Kidney (tissue), 14 donors: ENCODE results near the gene PINK1. TPM values are rescaled to one million over a fixed set of nuclear protein-coding genes. Genes with fewer than 3 reads are reported as not detected.
A peak's percentile ranks its signal among the peaks of the same experiment; 100 is the strongest.

ENCODE experiments used
- DNase-seq, 5 donors: peaks; one replicate each; pipeline ENCODE4 v3.0.0-alpha.2; 2013 to 2020
- FAIRE-seq: peaks from 2 replicates; lab custom pipeline; 2012; peaks lifted over from hg19 to GRCh38; lab: Jason Lieb, UNC
- H3K27ac ChIP-seq, 2 donors: one replicate each; pipeline ENCODE4 v1.7.0; 2013; ENCODE audit warnings: low read depth in 2 of 2, low read length in 2 of 2, inconsistent platforms in 1 of 2
- H3K27me3 ChIP-seq: one replicate; pipeline ENCODE4 v1.7.1; 2013; ENCODE audit warnings: low read length, inconsistent platforms; ENCODE audit not compliant: control insufficient read depth, insufficient read depth
- H3K36me3 ChIP-seq, 3 donors: one replicate each; pipeline versions ENCODE4 v1.7.0 to v1.7.1; 2013; ENCODE audit warnings: low read length in 3 of 3, control low read depth in 1 of 3, inconsistent platforms in 1 of 3; ENCODE audit not compliant: insufficient read depth in 3 of 3, control insufficient read depth in 2 of 3
- H3K4me1 ChIP-seq, 3 donors: one replicate each; pipeline versions ENCODE4 v1.7.0 to v1.7.1; 2013; ENCODE audit warnings: low read length in 3 of 3, inconsistent platforms in 1 of 3, low read depth in 1 of 3; ENCODE audit not compliant: control insufficient read depth in 2 of 3, insufficient read depth in 2 of 3
- H3K4me3 ChIP-seq, 3 donors: one replicate each; pipeline versions ENCODE4 v1.7.0 to v1.8.1; 2013; ENCODE audit warnings: low read length in 3 of 3, control low read depth in 1 of 3, inconsistent platforms in 1 of 3
- H3K9ac ChIP-seq, 3 donors: one replicate each; pipeline versions ENCODE4 v1.7.0 to v1.7.1; 2013; ENCODE audit warnings: low read length in 3 of 3, control low read depth in 1 of 3, inconsistent platforms in 1 of 3
- H3K9me3 ChIP-seq, 3 donors: one replicate each; pipeline versions ENCODE4 v1.7.0 to v1.7.1; 2013; ENCODE audit warnings: low read length in 3 of 3, control low read depth in 1 of 3, inconsistent platforms in 1 of 3; ENCODE audit not compliant: control insufficient read depth in 2 of 3, insufficient read depth in 1 of 3
- CTCF ChIP-seq: IDR thresholded peaks from 3 replicates; pipeline ENCODE4 v1.5.1; 2012; ENCODE audit warnings: mild to moderate bottlenecking, moderate library complexity, borderline replicate concordance; ENCODE audit not compliant: insufficient read depth; ENCODE audit errors: extremely low read depth
- intact Hi-C: fragments of 100-400 bp; cut with DNase I; formaldehyde crosslinking; loops from one replicate; pipeline ENCODE4 v1.11.1; 2022
- polyA plus RNA-seq: library from polyadenylated mRNA; stranded (reverse); fragments of 350-450 nt; fragmentation: Illumina TruSeq; extraction: RNeasy Lipid Tissue Mini Kit (QIAGEN cat#74804); gene quantifications from one replicate; pipeline ENCODE4 v1.2.3, GENCODE V29; 2014; ENCODE audit warnings: low read depth, low replicate concordance; ENCODE audit not compliant: insufficient read depth
- total RNA-seq: library from RNA; stranded (reverse); fragmentation: NEBNext Ultra II Directional; extraction: Animal tissue kit (Norgen Biotek cat#: 25700); gene quantifications from one replicate; pipeline ENCODE4 v1.2.1, GENCODE V29; 2021
- donor health status: control.
- donor health status: control.
- donor health status: control.
- donor health status: control.
- donor health status: control.
- donor health status: DM: yes; HTN: yes; CAD: no.
- donor health status: Normal renal cell carcinoma (clear cell type).

The PINK1 gene
- total and polyA plus RNA-seq, 2 donors from 2014 or later = 72.7 to 156 TPM

GRCh38 chr1:20683614-20684013, 50.4 kb downstream of the PINK1 start:
- H3K36me3 ChIP-seq = no peaks in the 10 kb centered on the region
- no peak for DNase-seq
- H3K9ac ChIP-seq = no peak overlapping the region
- peaks cover 0 to 3% (median 0%) of the 10 kb centered on the region in 3 donors for H3K4me1 ChIP-seq
- H3K27ac ChIP-seq = peak overlapping the region in 1 of 2 donors; percentile 76
- H3K9me3 ChIP-seq = no peaks in the 10 kb centered on the region
- H3K4me3 ChIP-seq = no peak overlapping the region
- no peaks in the 10 kb centered on the region for H3K27me3 ChIP-seq
- intact Hi-C loops = no loop called here
- FAIRE-seq = no peak
- TF ChIP-seq CTCF = no peak

GRCh38 chr1:20684050-20684620, 50.9 kb downstream of the PINK1 start:
- Histone ChIP-seq H3K4me3 (peak overlapping the region in 1 of 3 donors; percentile 55), H3K36me3 (no peaks in the 10 kb centered on the region), H3K27me3 (no peaks in the 10 kb centered on the region), H3K9ac (peak overlapping the region in 1 of 3 donors; percentile 40), H3K27ac (peak overlapping the region; percentile 76 to 88), H3K4me1 (peaks cover 0 to 3% (median 0%) of the 10 kb centered on the region in 3 donors), H3K9me3 (no peaks in the 10 kb centered on the region)
- no peak for DNase-seq
- intact Hi-C loops = no loop called here
- FAIRE-seq = no peak
- TF ChIP-seq CTCF = no peak

GRCh38 chr1:20684651-20685050, 51.4 kb downstream of the PINK1 start:
- Histone ChIP-seq H3K4me1 (peaks cover 0 to 3% (median 0%) of the 10 kb centered on the region in 3 donors), H3K9me3 (no peaks in the 10 kb centered on the region), H3K4me3 (peak overlapping the region in 1 of 3 donors; percentile 55), H3K9ac (peak overlapping the region in 2 of 3 donors; percentile 40 to 48), H3K27me3 (no peaks in the 10 kb centered on the region), H3K36me3 (no peaks in the 10 kb centered on the region), H3K27ac (peak overlapping the region; percentile 76 to 88)
- DNase-seq (no peak), FAIRE-seq (no peak)
- TF ChIP-seq CTCF = no peak
- intact Hi-C loops = no loop called here
